Cardiac septum (tissue), 1 donor: ENCODE data around the gene BMP4. TPM values are rescaled to one million over a fixed set of nuclear protein-coding genes. Genes with fewer than 3 reads are reported as not detected.

Experiments
- DNase-seq: peaks from one replicate; pipeline ENCODE4 v3.0.0-alpha.2; 2020; ENCODE audit warnings: low spot score
- intact Hi-C: fragments of 100-400 bp; cut with DNase I; formaldehyde crosslinking; loops from one replicate; pipeline ENCODE4 v1.14.0; 2022
- total RNA-seq: library from RNA; stranded (reverse); fragmentation: NEBNext Ultra II Directional; extraction: Animal tissue kit (Norgen Biotek cat#: 25700); gene quantifications from one replicate; pipeline ENCODE4 v1.2.1, GENCODE V29; 2021
- donor health status: DM: no; HTN: no; CAD: no.

Gene BMP4
- total RNA-seq, 1 donor from 2014 or later = 6.9 TPM

DNA sequence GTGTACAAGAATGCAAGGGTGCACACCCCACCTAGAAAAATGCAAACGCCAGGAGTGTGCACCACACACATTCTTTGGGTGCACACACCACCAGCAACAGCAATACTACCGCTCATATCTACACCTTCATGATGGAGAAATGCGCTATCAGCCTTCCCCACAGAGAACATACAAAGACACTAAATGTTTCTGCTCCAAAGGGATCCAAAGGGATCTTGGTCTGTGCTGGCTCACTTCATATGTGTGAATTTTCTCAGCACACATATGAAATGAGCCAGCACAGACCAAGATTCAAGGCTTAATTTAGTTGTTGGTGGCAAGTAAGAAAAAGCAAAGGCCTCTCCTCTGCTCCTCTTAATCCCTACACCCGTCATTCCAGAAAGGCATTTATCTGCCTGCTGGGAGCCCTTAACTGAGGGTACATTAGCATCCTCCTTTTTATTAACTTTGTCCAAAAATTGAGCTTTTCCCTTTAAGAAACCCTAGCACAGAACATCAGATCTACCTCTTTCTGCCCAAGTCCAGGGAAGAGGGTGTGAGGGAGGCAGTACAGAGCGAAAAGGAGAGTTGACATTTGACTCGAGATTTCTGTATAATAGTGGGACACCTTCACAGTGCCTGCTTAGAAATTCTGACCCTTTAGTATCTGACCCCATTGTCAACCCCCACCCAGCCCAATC lies 8.3 kb downstream of the BMP4 start:
- no peak for DNase-seq
- intact Hi-C loops = no loop called here

DNA sequence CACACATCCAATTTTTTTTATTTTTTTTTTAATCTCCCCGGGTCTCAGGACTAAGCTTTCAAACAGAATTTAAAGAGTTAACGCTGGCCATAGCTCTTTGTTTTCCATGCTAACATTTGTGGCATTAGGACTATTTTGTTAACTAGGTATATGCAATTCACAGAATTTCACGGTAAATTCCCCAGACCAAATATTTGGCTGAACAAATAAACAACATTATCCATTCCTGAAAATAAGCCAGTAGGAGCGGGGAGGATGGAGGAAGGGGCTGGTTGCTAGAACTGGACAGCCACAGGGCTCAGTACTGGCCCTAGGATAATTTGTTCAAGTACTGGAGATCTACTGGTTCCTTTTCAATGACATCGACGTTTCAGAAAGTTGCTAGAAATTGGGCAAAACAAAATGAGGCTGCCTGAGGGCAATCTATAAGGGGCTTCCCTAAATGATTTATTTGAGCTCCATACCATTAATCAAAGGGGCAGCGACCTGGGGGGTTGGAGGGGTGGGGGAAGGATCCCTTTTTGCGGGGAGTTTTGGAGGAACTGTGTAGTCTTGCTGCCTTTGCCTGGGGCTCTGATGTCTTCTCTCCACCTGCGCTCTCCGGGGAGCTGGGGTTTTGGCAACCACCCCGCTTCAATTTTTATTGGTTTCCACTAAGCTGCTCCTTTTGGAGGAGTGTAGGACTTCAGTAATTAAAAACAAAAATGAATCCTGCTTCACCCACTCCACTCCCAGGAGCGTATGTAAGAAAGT lies 9.0 kb downstream of the BMP4 start:
- intact Hi-C loops = no loop called here
- no peak for DNase-seq

- DNase-seq = no peak
- intact Hi-C loops = no loop called here
Observed at GRCh38 chr14:53947094-53947445, 9.6 kb downstream of the BMP4 start.

GRCh38 chr14:53946404-53947093 lies 10.1 kb downstream of the BMP4 start:
- intact Hi-C loops = no loop called here
- DNase-seq = no peak

GRCh38 chr14:53946071-53946403 lies 10.6 kb downstream of the BMP4 start:
- DNase-seq = no peak
- intact Hi-C loops = no loop called here

DNA sequence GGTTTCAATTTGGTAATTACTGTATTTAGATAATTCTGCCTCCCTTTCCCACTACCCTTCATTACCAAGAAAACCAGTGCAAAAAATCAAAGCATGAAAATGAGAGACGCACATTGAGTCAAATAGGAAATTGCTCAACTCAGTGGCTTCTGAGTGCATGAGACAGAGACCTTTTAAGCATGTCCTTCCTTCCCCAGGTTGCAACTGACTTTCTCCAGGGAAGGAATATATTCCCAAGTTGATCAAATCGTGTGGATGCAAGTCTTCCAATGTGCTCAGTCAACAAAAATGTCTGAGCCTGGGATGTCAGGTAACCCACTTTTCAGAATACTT lies 12.9 kb downstream of the BMP4 start:
- DNase-seq = no peak
- intact Hi-C loops = no loop called here

GRCh38 chr14:53942970-53943750 lies 13.5 kb downstream of the BMP4 start:
- intact Hi-C loops = no loop called here

GRCh38 chr14:53938136-53938837 lies 18.3 kb downstream of the BMP4 start:
- intact Hi-C loops = no loop called here

More at GRCh38 chr14:53942970-53943750, 13.5 kb downstream of the BMP4 start:
- no peak for DNase-seq

GRCh38 chr14:53934778-53935414 lies 21.7 kb downstream of the BMP4 start:
- DNase-seq = no peak
- intact Hi-C loops = no loop called here

More at GRCh38 chr14:53938136-53938837, 18.3 kb downstream of the BMP4 start:
- no peak for DNase-seq

DNA sequence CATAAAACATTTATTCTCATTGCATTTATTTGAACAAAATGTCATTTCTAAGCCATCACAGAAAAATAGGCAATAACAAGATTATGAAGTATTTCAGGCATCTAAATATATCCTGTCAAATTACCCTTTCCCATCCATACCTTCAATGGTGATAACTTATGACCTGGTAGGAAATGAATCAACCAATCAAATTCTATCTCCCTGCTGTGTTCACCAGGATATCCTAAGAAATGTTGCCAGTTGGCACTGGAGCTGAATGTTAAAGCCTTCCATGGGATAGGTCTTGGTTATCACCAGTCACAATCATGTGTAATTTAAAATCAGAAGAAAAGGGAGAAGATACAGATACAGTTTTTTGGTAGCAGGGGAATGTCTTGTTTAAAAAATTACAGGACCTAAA lies 23.7 kb downstream of the BMP4 start:
- no peak for DNase-seq

GRCh38 chr14:53929871-53930715 lies 26.5 kb downstream of the BMP4 start:
- intact Hi-C loops = no loop called here
- DNase-seq = no peak

More for the DNA sequence above, 23.7 kb downstream of the BMP4 start:
- intact Hi-C loops = no loop called here

DNA sequence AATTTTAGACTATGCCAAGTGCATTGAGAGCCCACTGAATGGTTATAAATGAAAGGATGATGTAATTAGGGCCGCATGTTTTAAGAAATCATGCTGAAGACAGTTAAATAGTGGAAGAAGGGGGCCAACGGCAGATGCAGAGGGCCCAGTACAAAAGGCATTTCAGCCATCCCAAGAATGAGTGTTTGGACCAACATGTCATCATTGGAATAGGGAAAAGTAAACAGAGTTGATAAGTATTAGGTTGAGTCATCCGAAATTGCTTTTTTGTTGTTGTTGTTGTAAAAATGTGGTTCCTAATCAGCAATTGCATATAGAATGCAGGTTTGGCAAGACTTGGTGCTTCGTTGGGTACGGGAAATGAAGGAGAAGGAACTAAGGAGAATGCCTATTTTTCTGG lies 29.5 kb downstream of the BMP4 start:
- no peak for DNase-seq
- intact Hi-C loops = no loop called here

DNA sequence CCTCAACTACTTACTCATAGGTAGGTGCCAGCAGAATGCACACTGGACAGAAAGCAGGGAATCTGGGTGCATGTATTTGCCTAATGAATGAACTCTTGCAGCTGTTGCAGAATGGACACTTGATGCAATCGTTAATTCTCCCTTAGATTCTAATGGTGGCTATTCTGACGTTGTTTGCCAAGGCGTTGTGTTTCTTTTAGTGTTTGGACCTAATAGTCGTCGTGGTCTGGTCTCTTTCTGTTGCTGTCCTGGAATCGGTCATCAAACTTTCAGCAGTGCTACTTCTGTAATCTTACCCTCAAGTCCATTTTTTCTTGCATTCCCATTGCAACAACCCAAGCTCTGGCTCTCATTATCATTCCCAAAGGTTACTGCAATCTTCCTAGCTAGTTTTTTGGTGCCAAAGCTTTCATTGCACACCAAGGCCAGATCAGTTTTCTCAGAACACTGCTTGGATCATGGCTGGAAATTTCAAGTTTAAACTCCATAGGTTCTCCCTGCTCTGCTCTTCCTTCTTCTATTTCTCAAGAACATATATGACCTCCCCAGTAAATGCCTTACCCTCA lies 31.3 kb downstream of the BMP4 start:
- intact Hi-C loops = no loop called here
- no peak for DNase-seq

DNA sequence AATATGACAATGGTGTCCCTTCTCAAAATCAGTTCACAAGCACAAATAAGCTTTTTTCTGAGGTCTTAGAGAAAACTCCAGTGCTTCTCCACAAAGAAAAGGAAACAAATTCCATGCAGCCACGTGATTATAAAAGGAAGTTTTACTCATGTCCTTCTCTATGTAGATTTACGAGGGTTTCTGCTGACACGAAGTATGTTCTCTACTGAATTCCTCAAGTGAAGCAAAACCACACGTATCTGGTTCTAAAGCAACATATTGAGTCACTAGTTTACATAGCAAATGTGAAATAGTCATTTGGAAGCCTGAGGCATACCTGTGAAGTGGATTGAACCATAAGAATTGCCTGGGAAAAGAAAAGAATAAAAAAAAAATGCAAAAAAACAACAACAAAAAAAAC lies 31.9 kb downstream of the BMP4 start:
- intact Hi-C loops = no loop called here
- DNase-seq = no peak

- DNase-seq = no peak
- intact Hi-C loops = no loop called here
Observed at GRCh38 chr14:53921027-53921426, 35.6 kb downstream of the BMP4 start.

DNA sequence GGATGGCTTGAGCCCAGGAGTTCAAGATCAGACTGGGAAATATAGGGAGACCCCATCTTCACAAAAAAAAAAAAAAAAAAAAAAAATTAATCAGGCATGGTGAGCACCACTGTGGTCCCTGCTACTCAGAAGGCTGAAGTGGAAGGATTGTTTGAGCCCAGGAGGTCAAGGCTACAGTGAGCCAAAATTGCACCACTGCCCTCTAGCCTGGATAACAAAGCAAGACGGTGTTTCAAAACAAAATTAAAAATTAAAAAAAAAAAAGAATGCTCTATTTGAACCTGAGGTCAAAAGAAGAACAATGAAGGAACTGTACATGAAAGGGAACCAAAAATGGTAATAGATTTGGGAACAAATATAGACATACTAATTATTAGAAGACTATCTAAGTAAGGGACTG lies 40.4 kb downstream of the BMP4 start:
- intact Hi-C loops = no loop called here
- no peak for DNase-seq

GRCh38 chr14:53915364-53916014 lies 41.1 kb downstream of the BMP4 start:
- no peak for DNase-seq
- intact Hi-C loops = no loop called here

- DNase-seq = no peak
- intact Hi-C loops = no loop called here
Observed at GRCh38 chr14:53912021-53912420, 44.6 kb downstream of the BMP4 start.
